GOT3 (cell line): Measurements from ENCODE around the gene C1QTNF7.

Experiments
- DNase-seq: peaks from one replicate; lab custom pipeline; 2025; ENCODE audit warnings: mixed read lengths; lab: John Stamatoyannopoulos, UW

Gene C1QTNF7

GRCh38 chr4:15427701-15428100 lies at the start of gene C1QTNF7:
Gene C1QTNF7, plus strand, starts transcription at chr4:15428033. Its CDS starts 7,711 bp downstream, at chr4:15435744.
- DNase-seq, result no peak

- DNase-seq, result no peak
Measured at GRCh38 chr4:15378062-15378461, 49.8 kb upstream of the C1QTNF7 start.

DNA sequence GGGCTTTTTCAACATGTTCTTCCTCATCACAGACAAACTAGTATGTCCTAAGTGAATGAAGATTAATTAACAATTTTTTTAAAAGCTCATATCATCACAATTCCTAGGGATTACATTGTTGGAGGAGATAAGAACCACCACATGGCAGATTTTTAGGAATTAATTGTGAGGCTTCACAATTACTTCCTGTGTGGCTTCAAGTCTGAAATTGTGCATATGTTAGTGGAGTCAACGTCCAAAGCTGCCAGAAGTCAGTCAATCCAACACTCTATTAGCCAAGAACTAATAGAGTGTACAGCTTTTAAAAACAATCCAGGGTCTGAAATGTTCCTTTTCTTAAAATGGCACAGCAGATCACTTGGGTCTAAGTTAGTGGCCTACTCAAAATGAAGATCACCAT lies 49.3 kb upstream of the C1QTNF7 start:
- DNase-seq, result no peak

GRCh38 chr4:15381806-15382338 lies 46.0 kb upstream of the C1QTNF7 start:
- DNase-seq, result no peak

DNA sequence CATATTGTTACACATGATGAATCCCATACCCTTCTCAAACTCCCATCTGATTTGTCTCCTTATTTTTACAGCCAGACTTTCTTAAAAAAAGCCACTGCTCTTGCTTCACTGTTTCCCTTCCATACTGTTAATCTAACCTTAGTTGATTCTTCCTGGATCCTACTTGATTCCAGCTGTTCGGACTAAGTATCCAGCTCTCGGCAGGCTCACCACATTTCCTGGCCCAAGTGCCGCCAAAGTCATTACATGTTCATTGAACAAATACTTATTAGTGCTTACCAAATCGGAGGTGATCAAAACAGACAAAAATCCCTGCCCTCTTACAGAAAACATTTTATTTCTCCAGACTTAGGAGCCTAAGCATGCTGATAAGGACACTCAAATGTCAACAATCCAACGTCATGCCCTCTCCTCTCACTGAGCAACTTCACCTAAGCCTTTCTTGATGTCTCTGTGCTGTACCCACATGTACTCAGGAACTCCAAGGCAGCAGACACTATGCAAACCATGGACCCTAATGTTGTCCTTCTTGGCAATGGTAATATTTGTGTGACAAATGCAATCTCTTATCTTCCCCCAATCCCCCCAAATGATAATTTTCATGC lies 45.1 kb upstream of the C1QTNF7 start:
- DNase-seq, result no peak

- no peak for DNase-seq
Measured at GRCh38 chr4:15385515-15385914, 42.3 kb upstream of the C1QTNF7 start.

DNA sequence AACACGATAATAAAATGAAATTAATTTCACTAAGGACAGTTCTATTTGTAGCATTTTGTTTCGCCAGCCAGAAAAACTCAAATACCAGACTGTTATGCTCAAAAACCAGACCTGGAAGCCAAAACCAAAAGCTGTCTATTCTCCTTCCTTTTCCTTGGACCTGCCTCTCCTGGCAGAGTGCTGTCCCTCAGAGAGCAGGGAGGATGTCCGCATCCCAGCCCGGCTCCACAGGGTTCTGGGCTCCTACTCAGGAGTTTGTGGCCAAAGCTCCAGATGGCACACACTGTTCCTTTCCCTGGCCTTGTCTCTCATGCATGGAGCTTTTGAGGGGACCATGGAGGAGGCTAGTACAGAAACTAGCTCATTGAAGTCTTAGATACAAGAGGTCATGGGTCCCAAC lies 41.9 kb upstream of the C1QTNF7 start:
- DNase-seq, result no peak

- DNase-seq, result no peak
Measured at GRCh38 chr4:15390494-15390893, 37.3 kb upstream of the C1QTNF7 start.

DNA sequence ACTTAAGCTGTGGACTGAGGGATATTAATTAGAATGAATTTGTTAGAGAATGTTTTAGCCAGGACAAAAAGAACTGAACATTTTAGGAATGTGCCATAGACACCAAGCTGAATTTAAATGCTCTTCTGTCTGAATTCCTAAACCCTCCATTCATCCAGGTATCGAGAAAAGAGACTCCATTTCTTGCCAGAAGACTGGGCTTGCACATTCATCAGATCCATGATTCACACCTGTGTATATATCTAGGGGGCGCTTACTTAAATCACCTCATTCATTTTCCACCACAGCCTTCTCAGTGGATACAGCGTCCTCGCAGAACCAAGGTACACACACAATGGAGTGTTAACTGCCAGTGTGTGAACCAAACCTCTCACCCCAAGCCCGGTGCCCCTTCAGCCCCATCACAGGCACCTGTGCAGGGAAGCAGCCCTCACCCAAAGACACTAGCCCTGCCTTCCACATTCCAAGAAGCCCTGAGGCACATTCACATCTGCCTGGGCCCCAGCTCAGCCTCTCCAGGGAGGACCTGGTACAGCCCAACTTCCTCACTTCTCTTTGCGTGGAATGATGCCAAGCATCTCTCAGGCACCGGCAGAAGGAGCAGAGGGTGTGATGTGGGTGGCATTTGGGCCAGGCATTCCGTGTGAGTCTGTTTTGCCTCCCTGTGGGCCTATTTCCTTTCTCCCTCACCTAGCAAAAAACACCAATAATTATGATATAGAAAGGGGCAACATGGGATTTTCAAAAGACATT lies 35.6 kb upstream of the C1QTNF7 start:
- DNase-seq, result no peak

DNA sequence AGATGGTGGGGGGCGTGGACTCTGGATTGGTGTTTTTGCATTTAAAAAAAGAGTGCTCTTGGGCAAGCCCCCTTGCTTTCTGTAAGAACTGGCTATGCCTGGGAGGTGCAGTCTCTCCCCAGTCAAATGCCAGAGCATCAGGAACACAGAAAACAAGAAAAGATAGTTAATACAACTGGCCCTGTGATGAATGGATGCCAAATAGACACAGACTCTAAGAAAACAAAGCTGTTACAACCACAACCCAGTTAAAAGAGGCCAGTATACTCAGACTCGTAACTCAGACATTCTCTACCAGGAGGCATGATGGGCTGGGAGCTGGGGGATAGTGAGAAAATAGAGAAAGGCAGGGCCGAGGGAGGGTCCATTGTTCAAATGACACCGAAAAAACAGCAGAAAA lies 32.5 kb upstream of the C1QTNF7 start:
- DNase-seq, result no peak

- DNase-seq, result peak; percentile 2
Measured at GRCh38 chr4:15396157-15396800, 31.6 kb upstream of the C1QTNF7 start.

DNA sequence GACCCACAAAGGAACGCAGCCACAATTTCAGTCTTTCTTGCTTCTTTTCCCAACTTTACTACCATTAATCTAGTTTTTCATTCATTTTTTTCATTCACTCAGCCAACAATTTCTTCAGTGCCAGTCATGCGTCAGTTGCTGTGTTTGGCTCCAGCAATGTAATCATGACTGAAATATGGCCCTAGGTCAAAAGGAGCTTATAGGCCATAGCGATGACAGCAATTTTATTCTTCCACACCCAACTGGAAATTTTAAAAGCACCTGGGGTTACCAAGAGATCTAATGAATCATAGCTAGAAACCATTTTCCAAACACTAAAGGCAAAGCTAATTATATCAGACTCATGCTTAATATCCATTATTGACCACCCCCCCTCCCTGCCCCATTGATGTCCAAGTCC lies 29.8 kb upstream of the C1QTNF7 start:
- DNase-seq, result no peak

DNA sequence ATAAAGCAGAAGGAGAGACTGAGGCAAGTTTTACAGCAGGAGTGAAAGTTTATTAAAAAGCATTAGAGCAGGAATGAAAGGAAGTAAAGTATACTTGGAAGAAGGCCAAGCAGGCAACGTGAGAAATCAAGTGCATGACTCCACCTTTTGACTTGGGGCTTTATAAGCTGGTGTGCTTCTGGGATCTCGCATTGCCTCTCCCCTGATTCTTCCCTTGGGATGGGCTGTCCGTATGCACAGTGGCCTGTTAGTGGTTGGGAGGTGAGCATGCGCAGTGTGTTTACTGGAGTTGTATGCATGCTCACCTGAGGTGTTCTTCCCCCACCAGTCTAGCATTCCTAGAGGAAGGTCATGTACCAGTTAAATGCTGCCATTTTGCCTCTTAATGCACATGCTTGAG lies 29.1 kb upstream of the C1QTNF7 start:
- DNase-seq, result no peak

DNA sequence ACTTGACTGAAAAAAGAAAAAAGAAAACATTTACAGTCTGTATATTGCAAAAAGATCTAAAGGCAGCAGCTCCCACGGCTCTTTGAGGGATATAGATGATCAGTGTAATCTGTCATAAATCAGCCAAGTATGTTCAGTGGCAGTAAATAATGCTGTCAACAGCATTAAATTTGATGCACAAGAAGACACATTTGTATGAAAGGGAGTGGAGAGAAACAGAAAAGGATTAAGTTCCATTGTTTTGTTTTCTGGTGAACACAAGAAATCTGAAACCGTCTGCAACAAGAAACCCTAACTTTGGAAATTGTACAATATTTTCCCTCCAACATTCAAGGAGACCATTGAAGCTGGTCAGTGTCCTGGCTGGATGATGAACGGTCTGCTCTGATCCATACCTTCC lies 27.6 kb upstream of the C1QTNF7 start:
- DNase-seq, result no peak

- no peak for DNase-seq
Measured at GRCh38 chr4:15400981-15401671, 26.7 kb upstream of the C1QTNF7 start.

DNA sequence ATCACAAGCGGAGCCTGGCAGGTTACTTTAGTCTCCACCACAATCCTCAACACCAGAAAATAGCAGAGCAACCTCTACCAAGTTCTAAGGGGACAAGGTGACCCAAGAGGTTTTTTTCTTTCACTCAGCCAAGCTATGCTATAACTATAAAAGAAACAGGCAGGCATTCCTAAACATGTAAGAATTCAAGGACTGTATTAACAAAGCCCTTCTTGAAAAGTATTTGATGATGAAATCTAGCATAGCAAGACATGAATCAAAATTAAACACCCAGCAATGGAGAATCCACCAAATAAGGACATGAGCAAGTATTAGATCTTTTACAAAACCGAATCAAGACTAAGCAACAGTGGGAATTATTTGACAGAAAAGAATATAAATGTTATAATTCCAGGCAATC lies 25.7 kb upstream of the C1QTNF7 start:
- DNase-seq, result no peak

DNA sequence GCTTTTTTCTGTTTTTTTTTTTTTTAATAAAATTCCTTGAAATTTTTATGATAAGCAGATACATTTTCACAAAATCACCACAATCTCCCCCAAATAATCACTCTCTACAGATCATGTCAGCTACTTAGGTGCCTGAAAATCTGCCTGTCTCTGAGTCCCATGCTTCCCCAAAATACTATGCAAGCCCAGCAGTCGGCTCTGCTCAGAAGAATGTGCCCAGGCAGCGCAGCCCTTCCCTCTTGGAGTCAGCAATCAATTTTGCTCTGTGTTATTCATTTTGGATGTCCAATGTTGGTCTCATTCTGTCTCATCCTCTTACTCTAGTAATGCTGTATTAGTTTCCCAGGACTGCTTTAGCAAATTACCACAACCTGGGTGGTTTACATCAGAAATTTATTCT lies 24.9 kb upstream of the C1QTNF7 start:
- no peak for DNase-seq

DNA sequence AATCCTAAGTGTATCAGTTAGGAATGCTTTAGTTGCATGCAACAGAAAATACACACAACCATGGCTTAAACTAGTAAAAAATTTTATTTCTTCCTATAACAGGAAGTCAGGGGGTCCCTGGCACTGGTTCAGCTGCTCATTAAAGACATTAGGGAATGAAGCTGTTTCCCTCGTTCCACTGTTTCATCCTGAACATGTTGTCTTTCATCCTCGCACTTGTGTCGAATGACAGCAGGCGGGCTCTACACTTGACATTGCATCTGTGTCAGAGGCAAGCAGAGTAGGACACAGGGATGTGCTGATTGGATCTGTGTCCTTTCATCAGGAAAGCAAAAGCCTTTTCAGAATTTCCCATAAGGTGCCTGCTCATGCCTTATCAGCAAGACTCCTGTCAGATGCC lies 22.8 kb upstream of the C1QTNF7 start:
- no peak for DNase-seq

GRCh38 chr4:15410750-15411149 lies 17.1 kb upstream of the C1QTNF7 start:
- DNase-seq, result no peak

DNA sequence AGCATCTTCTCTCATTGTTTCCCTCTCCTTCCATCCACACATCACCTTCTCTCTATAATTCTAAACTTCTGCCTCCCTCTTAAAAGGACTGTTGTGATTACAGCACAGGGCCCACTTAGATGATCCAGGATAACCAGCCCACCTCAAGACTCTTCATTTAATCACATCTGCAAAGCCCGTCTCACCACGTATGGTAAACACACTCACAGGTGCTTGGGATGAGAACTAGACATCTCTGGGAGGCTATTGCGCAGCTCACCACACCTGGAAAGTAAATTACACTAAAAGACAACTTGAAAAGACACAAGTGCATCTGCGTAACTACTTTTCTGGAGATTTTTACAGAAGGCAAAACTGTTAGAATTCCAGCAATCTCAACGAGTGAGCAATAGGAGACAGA lies 15.4 kb upstream of the C1QTNF7 start:
- DNase-seq, result no peak

DNA sequence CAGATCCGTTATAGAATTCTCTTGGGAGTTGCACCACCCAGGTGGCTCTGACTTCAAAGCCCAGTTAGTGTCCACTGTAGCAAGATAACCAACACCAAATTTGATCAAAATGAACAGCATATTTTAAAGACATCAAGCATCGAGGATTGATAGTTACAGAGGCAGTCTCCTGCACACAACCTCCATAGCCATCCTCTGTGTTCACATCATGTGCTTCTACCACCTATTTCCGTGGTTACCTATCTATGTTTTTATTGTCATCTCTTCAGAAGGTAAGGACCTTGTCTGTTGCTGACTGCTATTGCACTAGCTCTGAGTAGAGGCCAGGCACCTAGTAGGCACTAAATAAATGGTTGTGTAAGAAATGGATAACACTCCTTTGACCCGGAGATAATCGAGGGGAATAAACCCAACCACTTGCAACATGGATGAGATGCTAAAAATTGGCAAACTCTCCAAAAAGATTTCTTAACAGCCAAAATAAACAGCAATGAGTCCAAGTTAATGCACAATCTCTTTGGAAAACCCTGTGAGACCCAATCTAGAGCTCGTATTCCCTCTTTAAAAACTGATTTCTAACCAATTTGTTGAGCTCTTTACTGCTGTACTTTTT lies 14.7 kb upstream of the C1QTNF7 start:
- no peak for DNase-seq

DNA sequence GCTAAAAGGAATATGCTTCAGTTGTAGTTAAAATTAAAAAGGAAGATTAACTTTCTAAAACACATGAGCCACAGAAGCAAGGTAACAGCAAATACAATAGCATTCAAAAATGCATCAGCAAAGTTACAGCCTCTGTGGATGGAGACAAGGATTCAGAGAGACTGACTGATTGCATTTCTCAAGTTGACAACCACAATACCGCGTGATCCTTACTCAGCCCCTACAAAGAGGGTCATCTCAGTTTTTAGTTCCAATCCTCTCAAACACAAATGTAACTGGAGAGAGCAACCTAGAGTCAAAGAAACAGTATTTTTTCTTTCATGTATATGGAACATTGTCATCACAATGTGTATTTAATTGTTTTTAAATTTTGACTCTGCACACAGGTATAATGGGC lies 14.2 kb upstream of the C1QTNF7 start:
- no peak for DNase-seq
